K562 (cell line): ENCODE data around the gene PLXNA2. TPM values are rescaled to one million over a fixed set of nuclear protein-coding genes. Genes with fewer than 3 reads are reported as not detected.
A peak's percentile ranks its signal among the peaks of the same experiment; 100 is the strongest.

Experiments used
- ATAC-seq: fragments of 200-7000 bp; cut with Tn5 transposase; 3 replicates; pipeline ENCODE4 v1.9.1; 2020; ENCODE audit warnings: moderate library complexity
- BruUV-seq: library from RNA; stranded (reverse); fragments of 400-500 nt; replicated peaks from 2 replicates; lab custom pipeline; 2021; lab: Mats Ljungman, UMichigan
- CTCF ChIA-PET: fragments of 300-600 bp; formaldehyde crosslinking; extraction: SDS; loops from one replicate; lab custom pipeline; 2021; ENCODE audit warnings: low intra/inter-chr PET ratio; lab: Yijun Ruan, JAX
- POLR2A ChIA-PET: fragments of 300-600, 350-650 bp; sonication (Branson Sonifier 250); formaldehyde crosslinking; extraction: SDS; loops from one replicate; lab custom pipeline; 2021; ENCODE audit warnings: antibody characterized with exemption, inconsistent platforms; lab: Yijun Ruan, JAX
- DNase-seq, 4 experiments: peaks; one replicate each; pipeline versions ENCODE4 v3.0.0 to v3.0.0-alpha.2; 2011 to 2018; ENCODE audit warnings: low spot score in 3 of 4, mixed read lengths in 3 of 4; ENCODE audit errors: extremely low read depth in 1 of 4
- FAIRE-seq: peaks from 2 replicates; lab custom pipeline; 2011; peaks lifted over from hg19 to GRCh38; lab: Jason Lieb, UNC
- H2AFZ ChIP-seq: 2 replicates; pipeline ENCODE4 v1.6.0; 2011; ENCODE audit warnings: low read depth, low read length, control low read depth, inconsistent platforms
- H3K27ac ChIP-seq: fragments of 200-600 bp; 3 replicates; pipeline ENCODE4 v1.8.0; 2011; ENCODE audit warnings: low read depth, mild to moderate bottlenecking, control low read depth, inconsistent platforms, low read length, moderate library complexity, mixed read lengths; ENCODE audit errors: extremely low read depth
- H3K27me3 ChIP-seq, 2 experiments: fragments of 300-600 bp in 1 of 2; 2 replicates in 1 of 2; 3 replicates in 1 of 2; pipeline versions ENCODE4 v1.6.0 to v1.8.0; 2011; ENCODE audit warnings: inconsistent platforms in 2 of 2, low read length in 2 of 2, mild to moderate bottlenecking in 1 of 2, mixed read lengths in 1 of 2, moderate library complexity in 1 of 2; ENCODE audit not compliant: control insufficient read depth in 2 of 2, insufficient read depth in 2 of 2
- H3K36me3 ChIP-seq: fragments of 300-600 bp; 3 replicates; pipeline ENCODE4 v1.8.0; 2011; ENCODE audit warnings: mild to moderate bottlenecking, low read length, inconsistent platforms; ENCODE audit not compliant: control insufficient read depth, insufficient read depth
- H3K4me1 ChIP-seq, 2 experiments: fragments of 200-600 bp in 1 of 2; replicated peaks in 1 of 2; 2 replicates in 1 of 2; 3 replicates in 1 of 2; pipeline versions ENCODE4 v1.5.1 to v1.8.0; 2011; ENCODE audit warnings: inconsistent platforms in 2 of 2, low read length in 2 of 2, mild to moderate bottlenecking in 1 of 2, mixed read lengths in 1 of 2, moderate library complexity in 1 of 2; ENCODE audit not compliant: control insufficient read depth in 2 of 2, insufficient read depth in 2 of 2
- H3K4me2 ChIP-seq: 2 replicates; pipeline ENCODE4 v1.6.1; 2011; ENCODE audit warnings: low read length, control low read depth, inconsistent platforms, mixed read lengths; ENCODE audit not compliant: insufficient read depth
- H3K4me3 ChIP-seq: fragments of 200-600 bp; sonication (generic), shearing (Covaris generic); 2 replicates; pipeline ENCODE4 v1.5.1; 2016; ENCODE audit warnings: control low read depth, inconsistent platforms
- H3K79me2 ChIP-seq: fragments of 200-600 bp; 3 replicates; pipeline ENCODE4 v1.8.0; 2011; ENCODE audit warnings: low read length, inconsistent platforms; ENCODE audit not compliant: control insufficient read depth, insufficient read depth
- H3K9ac ChIP-seq, 2 experiments: 2 replicates each; pipeline versions ENCODE4 v1.6.0 to v1.6.1; 2011; ENCODE audit warnings: low read depth in 2 of 2, low read length in 2 of 2, control low read depth in 1 of 2, inconsistent platforms in 1 of 2, mild to moderate bottlenecking in 1 of 2, mixed read lengths in 1 of 2; ENCODE audit not compliant: insufficient read depth in 1 of 2
- H3K9me1 ChIP-seq: one replicate; pipeline ENCODE4 v1.6.0; 2011; ENCODE audit warnings: inconsistent platforms, mild to moderate bottlenecking, low read length, moderate library complexity; ENCODE audit not compliant: control insufficient read depth, insufficient read depth
- H3K9me3 ChIP-seq: replicated peaks from 2 replicates; pipeline ENCODE4 v1.5.1; 2011; ENCODE audit warnings: low read depth, low read length, inconsistent platforms; ENCODE audit not compliant: control insufficient read depth, insufficient read depth
- H4K20me1 ChIP-seq: replicated peaks from 2 replicates; pipeline ENCODE4 v1.6.1; 2011; ENCODE audit warnings: low read length, inconsistent platforms, mixed read lengths; ENCODE audit not compliant: control insufficient read depth, insufficient read depth
- ARID1B ChIP-seq: fragments of 450-650 bp; IDR thresholded peaks from 2 replicates; pipeline ENCODE4 v1.6.1; 2016; ENCODE audit warnings: antibody characterized with exemption, mild to moderate bottlenecking, inconsistent platforms
- ASH1L ChIP-seq: fragments of 450-650 bp; IDR thresholded peaks from 2 replicates; pipeline ENCODE4 v1.6.1; 2018; ENCODE audit warnings: borderline replicate concordance, mild to moderate bottlenecking, low read depth; ENCODE audit not compliant: partially characterized antibody
- CBFA2T2 ChIP-seq: fragments of 450-650 bp; conservative IDR thresholded peaks from 2 replicates; pipeline ENCODE4 v1.6.1; 2017; ENCODE audit warnings: mild to moderate bottlenecking
- CBFA2T3 ChIP-seq: fragments of 450-650 bp; IDR thresholded peaks from 2 replicates; pipeline ENCODE4 v1.6.1; 2017
- CTBP1 ChIP-seq: fragments of 450-650 bp; IDR thresholded peaks from 2 replicates; pipeline ENCODE4 v1.6.1; 2016; ENCODE audit warnings: borderline replicate concordance
- CXXC5 ChIP-seq: fragments of 250-450 bp; sonication (Bioruptor Pico); IDR thresholded peaks from 2 replicates; pipeline ENCODE4 v1.8.0; 2022; ENCODE audit warnings: inconsistent platforms, mild to moderate bottlenecking, moderate library complexity
- DPF2 ChIP-seq: fragments of 450-650 bp; IDR thresholded peaks from 2 replicates; pipeline ENCODE4 v1.6.1; 2016
- E2F3 ChIP-seq: fragments of 250-450 bp; sonication (Bioruptor Pico); IDR thresholded peaks from 2 replicates; pipeline ENCODE4 v1.4.0; 2020; ENCODE audit warnings: mild to moderate bottlenecking
- EP300 ChIP-seq: IDR thresholded peaks from 2 replicates; pipeline ENCODE4 v1.6.1; 2012; ENCODE audit warnings: low read length, improper control_type of control experiment
- GATA2 ChIP-seq: sonication (generic); formaldehyde crosslinking; IDR thresholded peaks from 2 replicates; pipeline ENCODE4 v1.4.0; 2020; ENCODE audit warnings: mild to moderate bottlenecking, missing genetic modification reagents
- HDAC1 ChIP-seq, 2 experiments: fragments of 450-650 bp; IDR thresholded peaks; 2 replicates each; pipeline ENCODE4 v1.6.1; 2016 to 2017; ENCODE audit warnings: inconsistent platforms in 1 of 2, mild to moderate bottlenecking in 1 of 2, moderate library complexity in 1 of 2
- MEIS2 ChIP-seq: fragments of 450-650 bp; IDR thresholded peaks from 2 replicates; pipeline ENCODE4 v1.6.1; 2014; ENCODE audit warnings: mild to moderate bottlenecking; ENCODE audit not compliant: partially characterized antibody
- RFX5 ChIP-seq: IDR thresholded peaks from 2 replicates; pipeline ENCODE4 v1.6.1; 2011; ENCODE audit warnings: low read depth, mild to moderate bottlenecking, improper control_type of control experiment, low read length
- RNF2 ChIP-seq: sonication (generic); IDR thresholded peaks from 2 replicates; pipeline ENCODE4 v1.6.1; 2016
- SAP30 ChIP-seq: fragments of 200-600 bp; sonication (generic); IDR thresholded peaks from 2 replicates; pipeline ENCODE4 v1.6.1; 2012; ENCODE audit warnings: borderline replicate concordance, low read depth, mild to moderate bottlenecking, moderate library complexity, low read length, control low read depth, inconsistent platforms; ENCODE audit not compliant: insufficient read depth, poor library complexity, severe bottlenecking
- SMARCA4 ChIP-seq: fragments of 450-650 bp; IDR thresholded peaks from 2 replicates; pipeline ENCODE4 v1.6.1; 2016
- ZBTB7A ChIP-seq: IDR thresholded peaks from 2 replicates; pipeline ENCODE4 v1.6.1; 2011; ENCODE audit warnings: low read depth, mild to moderate bottlenecking, low read length, moderate library complexity, borderline replicate concordance; ENCODE audit not compliant: control insufficient read depth
- ZNF217 ChIP-seq: sonication (generic); formaldehyde crosslinking; IDR thresholded peaks from 2 replicates; pipeline ENCODE4 v1.8.0; 2022; ENCODE audit warnings: mild to moderate bottlenecking, missing genetic modification reagents
- ZNF23 ChIP-seq: fragments of 250-450 bp; sonication (Bioruptor Pico); IDR thresholded peaks from 2 replicates; pipeline ENCODE4 v1.4.0; 2020; ENCODE audit warnings: mild to moderate bottlenecking
- ZNF316 ChIP-seq: fragments of 450-650 bp; IDR thresholded peaks from 2 replicates; pipeline ENCODE4 v1.6.1; 2016
- WGBS: fragments of 100-300 bp; shearing (Covaris generic); methylation state at CpG from one replicate; pipeline ENCODE4 v1.1.6; 2016; ENCODE audit warnings: low coverage, mixed read lengths; ENCODE audit not compliant: insufficient coverage; ENCODE audit errors: missing lambda C conversion rate; 5-methylcytosine and 5-hydroxymethylcytosine counted together
- in situ Hi-C: fragments of 300-500 bp; cut with MboI; formaldehyde crosslinking; loops from 4 replicates; pipeline ENCODE4 v1.15.0; 2018; ENCODE audit warnings: inconsistent platforms, mixed read lengths
- intact Hi-C: fragments of 100-400 bp; cut with micrococcal nuclease; formaldehyde crosslinking; loops from 2 replicates; pipeline ENCODE4 v1.14.2; 2022
- polyA plus RNA-seq, 8 experiments: library from polyadenylated mRNA; depleted of rRNA in 4 of 8; stranded (reverse) in 5 of 8; unstranded in 3 of 8; fragments of >200 nt; fragmentation: Nextera tagmentation in 2 of 8; fragmentation: Illumina TruSeq in 1 of 8; extraction: Ambion mirVana in 2 of 8; extraction: Trizol in 1 of 8; gene quantifications; 2 replicates each; pipeline versions ENCODE4 v1.2.1 to v1.2.3, GENCODE V29; 2011 to 2014; ENCODE audit warnings: inconsistent platforms in 1 of 8, missing spikeins in 1 of 8
- total RNA-seq, 7 experiments: library from RNA; depleted of rRNA in 6 of 7; stranded (reverse); fragments of >200 nt in 6 of 7; fragmentation: Illumina TruSeq in 2 of 7; extraction: Trizol in 2 of 7; gene quantifications; 2 replicates each; pipeline versions ENCODE4 v1.2.1 to v1.2.3, GENCODE V29; 2011 to 2021; ENCODE audit warnings: low replicate concordance in 1 of 7
- TF ChIP-seq, protein P1 (sequence below): fragments of 200-800 bp; sonication (Bioruptor generic); IDR thresholded peaks from 2 replicates; pipeline ENCODE4 v1.6.1; 2017; ENCODE audit warnings: missing genetic modification characterization, missing compliant biosample characterization
- TF ChIP-seq, protein P2 (sequence below), 3 experiments: IDR thresholded peaks in 2 of 3; conservative IDR thresholded peaks in 1 of 3; 2 replicates each; pipeline ENCODE4 v1.5.1; 2011 to 2012; ENCODE audit warnings: low read length in 3 of 3, mild to moderate bottlenecking in 3 of 3, control low read depth in 2 of 3, improper control_type of control experiment in 1 of 3, inconsistent platforms in 1 of 3, low read depth in 1 of 3, mixed read lengths in 1 of 3, moderate library complexity in 1 of 3; ENCODE audit not compliant: insufficient read depth in 2 of 3

Gene PLXNA2
- total and polyA plus RNA-seq, 9 of the 15 experiments (the other 6 are each of a cell fraction or from before 2014, with no cell fraction given), result 0.01 to 1.3 (median 0.32) TPM

GRCh38 chr1:208164609-208165008, 79.6 kb downstream of the PLXNA2 start:
- Histone ChIP-seq H3K4me2 (peak overlapping the region; percentile 20; the same call in 1 of the 2 replicates), H4K20me1 (no peaks in the 10 kb centered on the region), H3K4me3 (no peak overlapping the region), H3K9me3 (no peaks in the 10 kb centered on the region), H3K9me1 (no peaks in the 10 kb centered on the region), H2AFZ (peak overlapping the region; percentile 9; the same call in 1 of the 2 replicates), H3K27me3 (no peaks in the 10 kb centered on the region; a peak in 1 of 5 replicates), H3K36me3 (no peaks in the 10 kb centered on the region), H3K79me2 (no peaks in the 10 kb centered on the region), H3K4me1 (peaks cover 29 to 33% of the 10 kb centered on the region in 2 experiments; a peak in 4 of 5 replicates), H3K27ac (no peak overlapping the region), H3K9ac (peak overlapping the region in 1 of 2 experiments; percentile 73; a peak in 2 of 4 replicates)
- FAIRE-seq (peak; percentile 69), DNase-seq (peak; percentile 55 to 74 (median 60)), ATAC-seq (peak; percentile 68)
- 2% methylated on average over 12 of the region's 12 CpGs for WGBS
- no TSS peak for BruUV-seq
- ChIA-PET CTCF (no interaction called here), POLR2A (interaction anchor here (1.3 to 1.4 kb wide), 2 partner anchors 9 to 17 kb away, joined by 3 to 4 read pairs; no protein-coding TSS in a partner anchor)
- in situ Hi-C loops, result no loop called here
- intact Hi-C loops, result no loop called here
- TF ChIP-seq RFX5 (no peak), SMARCA4 (peak; percentile 47; the same call in 1 of the 2 replicates), RNF2 (peak; percentile 17; the same call in 1 of the 2 replicates), ASH1L (no peak), HDAC1 (IDR thresholded peaks at IDR 0.05) (0 out of 4 replicates have a peak, but pooled peaks of 1 of the 2 experiments have one; percentile 15), CTBP1 (0 out of 2 replicates have a peak, but pooled peaks have one; percentile 30), ZNF217 (CRISPR knock-in tag) (no peak), DPF2 (0 out of 2 replicates have a peak, but pooled peaks have one; percentile 31), ZNF23 (CRISPR knock-in tag) (no peak), MEIS2 (no peak), ARID1B (peak; percentile 48; the same call in 1 of the 2 replicates), ZBTB7A (peak; percentile 75; the same call in 1 of the 2 replicates), CBFA2T3 (peak; percentile 53), E2F3 (no peak), CBFA2T2 (0 out of 2 replicates have a peak, but pooled peaks have one; percentile 28), SAP30 (no peak), ZNF316 (no peak), GATA2 (CRISPR knock-in tag) (peak; percentile 23; the same call in 1 of the 2 replicates), EP300 (peak; percentile 71; the same call in 1 of the 2 replicates), CXXC5 (CRISPR knock-in tag) (0 out of 2 replicates have a peak, but pooled peaks have one; percentile 22)
- TF ChIP-seq, protein P1, sequence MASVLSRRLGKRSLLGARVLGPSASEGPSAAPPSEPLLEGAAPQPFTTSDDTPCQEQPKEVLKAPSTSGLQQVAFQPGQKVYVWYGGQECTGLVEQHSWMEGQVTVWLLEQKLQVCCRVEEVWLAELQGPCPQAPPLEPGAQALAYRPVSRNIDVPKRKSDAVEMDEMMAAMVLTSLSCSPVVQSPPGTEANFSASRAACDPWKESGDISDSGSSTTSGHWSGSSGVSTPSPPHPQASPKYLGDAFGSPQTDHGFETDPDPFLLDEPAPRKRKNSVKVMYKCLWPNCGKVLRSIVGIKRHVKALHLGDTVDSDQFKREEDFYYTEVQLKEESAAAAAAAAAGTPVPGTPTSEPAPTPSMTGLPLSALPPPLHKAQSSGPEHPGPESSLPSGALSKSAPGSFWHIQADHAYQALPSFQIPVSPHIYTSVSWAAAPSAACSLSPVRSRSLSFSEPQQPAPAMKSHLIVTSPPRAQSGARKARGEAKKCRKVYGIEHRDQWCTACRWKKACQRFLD, result no peak
- TF ChIP-seq, protein P2, sequence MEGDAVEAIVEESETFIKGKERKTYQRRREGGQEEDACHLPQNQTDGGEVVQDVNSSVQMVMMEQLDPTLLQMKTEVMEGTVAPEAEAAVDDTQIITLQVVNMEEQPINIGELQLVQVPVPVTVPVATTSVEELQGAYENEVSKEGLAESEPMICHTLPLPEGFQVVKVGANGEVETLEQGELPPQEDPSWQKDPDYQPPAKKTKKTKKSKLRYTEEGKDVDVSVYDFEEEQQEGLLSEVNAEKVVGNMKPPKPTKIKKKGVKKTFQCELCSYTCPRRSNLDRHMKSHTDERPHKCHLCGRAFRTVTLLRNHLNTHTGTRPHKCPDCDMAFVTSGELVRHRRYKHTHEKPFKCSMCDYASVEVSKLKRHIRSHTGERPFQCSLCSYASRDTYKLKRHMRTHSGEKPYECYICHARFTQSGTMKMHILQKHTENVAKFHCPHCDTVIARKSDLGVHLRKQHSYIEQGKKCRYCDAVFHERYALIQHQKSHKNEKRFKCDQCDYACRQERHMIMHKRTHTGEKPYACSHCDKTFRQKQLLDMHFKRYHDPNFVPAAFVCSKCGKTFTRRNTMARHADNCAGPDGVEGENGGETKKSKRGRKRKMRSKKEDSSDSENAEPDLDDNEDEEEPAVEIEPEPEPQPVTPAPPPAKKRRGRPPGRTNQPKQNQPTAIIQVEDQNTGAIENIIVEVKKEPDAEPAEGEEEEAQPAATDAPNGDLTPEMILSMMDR (IDR thresholded peaks at IDR 0.05 in 2 of 3, conservative IDR thresholded peaks at IDR 0.05 in 1 of 3; ENCODE audit: insufficient read depth in 2 of 3, low read depth in 1 of 3, low read length in 3 of 3), result 0 out of 6 replicates have a peak, but pooled peaks of 2 of the 3 experiments have one; percentile 7 to 19
